Cerebellar cortex (tissue), 1 donor: ENCODE data around the gene MYOM3.
"Not testable (repeated sequence)": the region's sequence is repeated elsewhere in the genome, so short reads cannot be mapped to it uniquely, and the experiment has no call there.

Experiments
- DNase-seq: peaks from one replicate; pipeline ENCODE4 v3.0.0-alpha.2; 2015; ENCODE audit warnings: low spot score

Gene MYOM3

GRCh38 chr1:24030976-24031516, 80.9 kb downstream of the MYOM3 start:
- not testable (repeated sequence) for DNase-seq

- DNase-seq, result peak; percentile 48
Measured at GRCh38 chr1:24027838-24028468, 84.0 kb downstream of the MYOM3 start.

GRCh38 chr1:24022581-24023361, 89.2 kb downstream of the MYOM3 start:
- DNase-seq, result peak; percentile 60

GRCh38 chr1:24021403-24022266, 90.3 kb downstream of the MYOM3 start:
- peak; percentile 16 for DNase-seq

- DNase-seq, result no peak
Measured at GRCh38 chr1:24020470-24020869, 91.5 kb downstream of the MYOM3 start.

GRCh38 chr1:24020025-24020424, 91.9 kb downstream of the MYOM3 start:
- DNase-seq, result no peak

- DNase-seq, result peak; percentile 67
Measured at GRCh38 chr1:24018611-24019580, 93.0 kb downstream of the MYOM3 start.

GRCh38 chr1:24015221-24016210, 96.4 kb downstream of the MYOM3 start:
- DNase-seq, result no peak

GRCh38 chr1:24012878-24013277, 99.1 kb downstream of the MYOM3 start:
- not testable (repeated sequence) for DNase-seq

- no peak for DNase-seq
Measured at GRCh38 chr1:24010650-24011049, 101.3 kb downstream of the MYOM3 start.

GRCh38 chr1:24009406-24009805, 102.5 kb downstream of the MYOM3 start:
- DNase-seq, result no peak

GRCh38 chr1:24008574-24009184, 103.3 kb downstream of the MYOM3 start:
- not testable (repeated sequence) for DNase-seq

GRCh38 chr1:24007079-24007478, 104.9 kb downstream of the MYOM3 start:
- DNase-seq, result no peak
